GM12874 (cell line): ENCODE data around the gene TMEM244.

Source experiments
- TF ChIP-seq, protein P1 (sequence below): IDR thresholded peaks from 2 replicates; pipeline ENCODE4 v1.5.1; 2011; ENCODE audit warnings: low read depth, mild to moderate bottlenecking, control low read depth, low read length, moderate library complexity; ENCODE audit not compliant: insufficient read depth

TMEM244 gene

DNA sequence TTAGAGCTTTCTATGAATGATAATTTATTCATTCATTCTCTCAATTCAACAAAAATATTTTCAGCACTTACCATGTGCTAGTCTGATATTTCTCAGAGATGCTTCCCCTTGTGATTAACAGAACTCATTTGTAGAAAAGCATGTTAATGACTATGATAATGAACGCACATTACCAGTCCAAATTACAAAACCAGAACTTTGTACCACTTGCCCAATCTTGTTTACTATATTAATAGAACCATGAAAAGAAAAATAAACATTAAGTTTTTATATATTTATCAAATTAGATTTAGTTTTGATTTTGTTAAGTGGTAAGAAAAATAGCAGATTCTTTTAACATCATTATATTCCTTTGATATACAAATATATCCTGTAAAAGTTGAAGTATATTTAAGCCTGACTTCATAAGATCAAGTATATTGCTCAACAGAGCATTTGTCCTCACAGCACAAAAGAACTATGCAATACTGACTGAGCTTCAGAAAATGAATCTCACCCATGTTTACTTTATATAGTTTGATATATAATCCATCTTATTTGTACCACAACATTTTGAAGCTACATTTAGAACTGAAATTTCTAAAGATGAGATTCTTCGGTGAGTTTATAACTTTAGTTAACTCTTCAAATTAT, 48.9 kb downstream of the TMEM244 start:
- TF ChIP-seq, protein P1, sequence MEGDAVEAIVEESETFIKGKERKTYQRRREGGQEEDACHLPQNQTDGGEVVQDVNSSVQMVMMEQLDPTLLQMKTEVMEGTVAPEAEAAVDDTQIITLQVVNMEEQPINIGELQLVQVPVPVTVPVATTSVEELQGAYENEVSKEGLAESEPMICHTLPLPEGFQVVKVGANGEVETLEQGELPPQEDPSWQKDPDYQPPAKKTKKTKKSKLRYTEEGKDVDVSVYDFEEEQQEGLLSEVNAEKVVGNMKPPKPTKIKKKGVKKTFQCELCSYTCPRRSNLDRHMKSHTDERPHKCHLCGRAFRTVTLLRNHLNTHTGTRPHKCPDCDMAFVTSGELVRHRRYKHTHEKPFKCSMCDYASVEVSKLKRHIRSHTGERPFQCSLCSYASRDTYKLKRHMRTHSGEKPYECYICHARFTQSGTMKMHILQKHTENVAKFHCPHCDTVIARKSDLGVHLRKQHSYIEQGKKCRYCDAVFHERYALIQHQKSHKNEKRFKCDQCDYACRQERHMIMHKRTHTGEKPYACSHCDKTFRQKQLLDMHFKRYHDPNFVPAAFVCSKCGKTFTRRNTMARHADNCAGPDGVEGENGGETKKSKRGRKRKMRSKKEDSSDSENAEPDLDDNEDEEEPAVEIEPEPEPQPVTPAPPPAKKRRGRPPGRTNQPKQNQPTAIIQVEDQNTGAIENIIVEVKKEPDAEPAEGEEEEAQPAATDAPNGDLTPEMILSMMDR: no peak

DNA sequence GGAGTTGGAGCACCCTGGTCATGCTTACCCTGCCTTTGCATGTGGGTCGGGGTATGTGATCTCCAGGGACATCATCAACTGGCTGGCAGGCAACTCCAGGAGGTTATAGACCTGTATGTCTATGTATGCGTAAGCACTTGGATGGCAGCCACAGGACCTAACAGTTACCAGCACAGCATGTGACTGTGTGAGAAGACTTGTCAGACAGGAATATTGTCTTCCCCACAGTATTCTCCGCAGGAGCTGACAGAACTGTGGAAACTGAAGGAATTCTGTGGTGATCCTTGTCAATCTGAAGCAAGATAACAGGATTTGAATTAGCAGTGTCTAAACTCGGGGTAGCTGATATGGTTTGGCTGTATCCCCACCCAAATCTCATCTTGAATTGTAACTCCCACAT, 59.2 kb downstream of the TMEM244 start:
- TF ChIP-seq, protein P1: no peak

DNA sequence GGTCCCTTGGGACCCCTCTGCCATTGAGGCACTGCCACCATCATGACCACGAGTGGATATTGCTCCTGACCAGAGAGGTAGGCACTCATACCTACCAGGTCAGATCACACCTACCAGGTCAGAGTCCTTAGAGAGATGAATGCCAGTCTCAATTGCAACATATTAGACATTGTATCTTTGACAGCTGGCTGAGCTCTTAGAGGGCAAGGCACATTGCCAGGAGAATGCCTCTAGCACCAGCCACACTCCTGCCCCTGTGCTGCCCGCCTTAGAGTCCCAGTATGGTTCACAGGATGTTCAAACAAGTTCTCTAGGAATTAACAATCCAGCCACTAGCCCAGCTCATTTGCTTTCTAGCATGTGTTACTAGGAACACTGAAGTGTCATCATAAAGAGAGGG, 65.9 kb downstream of the TMEM244 start:
- TF ChIP-seq, protein P1: no peak

DNA sequence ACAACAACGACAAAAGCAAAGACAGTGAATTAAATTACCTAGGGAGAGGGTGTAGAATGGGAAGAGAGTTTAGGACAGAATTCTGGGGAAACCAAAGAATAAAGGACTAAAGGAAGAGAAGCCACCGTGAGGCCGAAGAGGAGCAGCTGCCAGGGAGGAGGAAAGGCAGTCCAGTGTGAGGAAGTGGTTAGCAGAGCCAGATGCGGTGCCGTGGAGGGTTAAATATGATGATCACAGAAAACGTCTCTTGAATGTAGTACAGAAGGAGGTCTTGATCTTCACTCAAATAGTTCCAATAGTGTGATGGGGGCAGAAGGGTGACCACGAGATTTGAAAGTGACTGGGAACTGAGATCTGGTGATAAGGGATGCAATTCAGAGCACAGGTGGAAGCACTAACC, 67.7 kb downstream of the TMEM244 start:
- TF ChIP-seq, protein P1: no peak

DNA sequence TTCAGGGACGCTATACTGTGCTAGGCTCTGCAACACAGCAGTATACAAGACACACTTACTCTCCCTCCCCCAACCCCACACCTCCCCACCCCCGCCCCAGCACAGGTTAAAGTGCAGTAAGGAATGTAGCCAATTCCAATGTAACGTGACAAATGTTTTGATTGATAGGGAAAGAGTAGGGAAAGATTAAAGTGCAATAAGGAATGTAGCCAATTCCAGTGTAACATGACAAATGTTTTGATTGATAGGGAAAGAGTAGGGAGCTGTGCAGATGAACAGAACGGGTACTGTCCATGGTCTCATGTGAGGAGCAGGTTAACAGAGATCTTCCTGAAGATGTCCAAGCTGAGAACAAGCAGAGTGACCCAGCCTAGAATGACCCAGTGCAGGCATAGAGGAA, 69.1 kb downstream of the TMEM244 start:
- TF ChIP-seq, protein P1: no peak

DNA sequence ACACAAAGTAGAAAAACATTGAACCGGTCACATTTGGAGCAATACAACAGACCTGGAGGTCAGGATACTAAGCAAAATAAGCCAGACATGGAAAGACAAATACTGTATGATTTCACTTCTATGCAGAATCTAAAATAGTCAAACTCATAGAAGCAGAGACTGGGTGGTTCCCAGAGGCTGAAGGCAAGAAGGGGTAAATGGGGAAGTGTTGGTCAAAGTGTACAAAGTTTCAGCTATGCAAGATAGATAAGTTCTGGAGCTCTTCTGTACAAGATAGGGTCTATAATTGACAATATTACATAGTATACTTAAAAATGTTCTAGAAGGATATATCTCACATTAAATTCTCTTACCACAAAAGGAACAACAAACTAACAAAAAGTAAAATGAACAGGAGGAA, 70.3 kb downstream of the TMEM244 start:
- TF ChIP-seq, protein P1: no peak

DNA sequence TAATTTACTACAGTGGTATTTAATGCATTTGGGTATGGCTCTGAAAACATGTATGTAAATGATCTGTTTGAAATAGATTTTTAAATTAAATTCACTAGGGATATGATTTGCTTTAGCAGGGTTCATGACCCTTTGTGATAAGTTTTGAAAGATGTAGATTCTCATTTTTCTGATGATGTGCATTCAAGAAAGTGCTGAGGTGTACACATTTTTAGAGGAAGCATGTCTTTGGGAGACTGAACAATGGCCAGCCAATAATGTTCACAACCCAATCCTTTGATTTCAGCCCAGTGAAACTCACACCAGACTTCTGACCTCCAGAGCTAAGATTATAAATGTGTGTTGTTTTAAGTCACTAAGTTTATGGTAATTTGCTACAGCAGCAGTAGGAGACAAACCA, 71.1 kb downstream of the TMEM244 start:
- TF ChIP-seq, protein P1: no peak
